Measurements from ENCODE around the gene C1orf87.

C1orf87 gene

DNA sequence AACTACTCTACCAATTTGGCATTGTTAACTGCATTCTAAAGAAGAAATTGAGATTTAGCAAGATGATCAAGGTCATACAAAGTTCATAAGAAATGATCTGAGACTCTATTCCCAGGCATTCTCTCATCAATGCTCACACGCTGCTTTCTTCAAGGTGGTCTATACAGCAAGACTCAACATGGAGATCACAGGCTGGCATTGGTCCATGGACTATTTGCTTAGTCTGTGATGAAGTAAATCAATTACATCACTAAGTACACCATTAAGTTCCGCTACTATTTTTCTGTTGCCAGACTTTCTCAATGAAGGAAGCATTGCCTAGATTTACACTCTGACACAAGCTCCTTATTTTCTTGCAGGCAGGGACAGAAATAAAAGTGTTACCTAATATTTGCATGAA lies 95.1 kb downstream of the C1orf87 start:
- DNase-seq (no peak), ATAC-seq (ENCODE audit: insufficient read depth, low read depth) (no peak)
- H3K4me3 ChIP-seq (ENCODE audit: low read depth in 1 of 2, low read length in 2 of 2) = no peak overlapping the region
- peaks cover 3% of the 10 kb centered on the region for H3K27me3 ChIP-seq (ENCODE audit: insufficient read depth, low read length, poor library complexity)
- H3K4me2 ChIP-seq (ENCODE audit: insufficient read depth, low read length) = no peak overlapping the region
- H3K9ac ChIP-seq (ENCODE audit: low read depth, low read length) = no peak overlapping the region
- H3K36me3 ChIP-seq (ENCODE audit: insufficient read depth, low read length) = no peaks in the 10 kb centered on the region
- H3K27ac ChIP-seq (ENCODE audit: low read length) = no peak overlapping the region
- H3K4me1 ChIP-seq (ENCODE audit: insufficient read depth, low read length) = no peaks in the 10 kb centered on the region
- H3K79me2 ChIP-seq (ENCODE audit: insufficient read depth, low read length) = no peaks in the 10 kb centered on the region
- no peak for TF ChIP-seq EZH2 (IDR thresholded peaks at IDR 0.05; ENCODE audit: borderline replicate concordance, low read depth, low read length, severe bottlenecking)
- TF ChIP-seq, protein P1, sequence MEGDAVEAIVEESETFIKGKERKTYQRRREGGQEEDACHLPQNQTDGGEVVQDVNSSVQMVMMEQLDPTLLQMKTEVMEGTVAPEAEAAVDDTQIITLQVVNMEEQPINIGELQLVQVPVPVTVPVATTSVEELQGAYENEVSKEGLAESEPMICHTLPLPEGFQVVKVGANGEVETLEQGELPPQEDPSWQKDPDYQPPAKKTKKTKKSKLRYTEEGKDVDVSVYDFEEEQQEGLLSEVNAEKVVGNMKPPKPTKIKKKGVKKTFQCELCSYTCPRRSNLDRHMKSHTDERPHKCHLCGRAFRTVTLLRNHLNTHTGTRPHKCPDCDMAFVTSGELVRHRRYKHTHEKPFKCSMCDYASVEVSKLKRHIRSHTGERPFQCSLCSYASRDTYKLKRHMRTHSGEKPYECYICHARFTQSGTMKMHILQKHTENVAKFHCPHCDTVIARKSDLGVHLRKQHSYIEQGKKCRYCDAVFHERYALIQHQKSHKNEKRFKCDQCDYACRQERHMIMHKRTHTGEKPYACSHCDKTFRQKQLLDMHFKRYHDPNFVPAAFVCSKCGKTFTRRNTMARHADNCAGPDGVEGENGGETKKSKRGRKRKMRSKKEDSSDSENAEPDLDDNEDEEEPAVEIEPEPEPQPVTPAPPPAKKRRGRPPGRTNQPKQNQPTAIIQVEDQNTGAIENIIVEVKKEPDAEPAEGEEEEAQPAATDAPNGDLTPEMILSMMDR (IDR thresholded peaks at IDR 0.05; ENCODE audit: borderline replicate concordance, extremely low read depth, low read length, poor library complexity, severe bottlenecking) = no peak
- H3K9me3 ChIP-seq (ENCODE audit: insufficient read depth, low read length, severe bottlenecking) = no peaks in the 10 kb centered on the region
- H4K20me1 ChIP-seq (ENCODE audit: insufficient read depth, low read length) = no peaks in the 10 kb centered on the region
- H2AFZ ChIP-seq (ENCODE audit: low read depth, low read length) = no peak overlapping the region

DNA sequence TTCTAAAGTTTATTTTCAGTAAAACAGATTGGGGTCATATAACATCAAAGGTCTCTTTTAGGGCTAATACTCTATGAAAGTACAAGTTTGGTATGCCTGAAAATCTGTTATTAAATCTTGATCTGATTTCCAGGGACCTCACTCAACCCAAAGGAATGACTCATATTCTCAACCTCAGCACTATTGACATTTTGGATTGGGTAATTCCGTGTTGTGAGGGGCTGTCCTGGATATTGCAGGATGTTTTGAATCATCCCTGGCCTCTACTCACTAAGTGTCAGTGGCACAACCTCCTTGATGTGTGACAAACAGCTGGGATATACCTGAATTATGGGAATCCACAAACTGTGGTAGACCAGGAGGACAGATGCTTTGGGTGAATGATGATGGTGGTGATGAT lies 95.5 kb downstream of the C1orf87 start:
- no peak overlapping the region for H3K9ac ChIP-seq (ENCODE audit: low read depth, low read length)
- H3K9me3 ChIP-seq (ENCODE audit: insufficient read depth, low read length, severe bottlenecking) = no peaks in the 10 kb centered on the region
- no peaks in the 10 kb centered on the region for H3K79me2 ChIP-seq (ENCODE audit: insufficient read depth, low read length)
- no peaks in the 10 kb centered on the region for H3K36me3 ChIP-seq (ENCODE audit: insufficient read depth, low read length)
- H3K27ac ChIP-seq (ENCODE audit: low read length) = no peak overlapping the region
- TF ChIP-seq, protein P1 (IDR thresholded peaks at IDR 0.05; ENCODE audit: borderline replicate concordance, extremely low read depth, low read length, poor library complexity, severe bottlenecking) = no peak
- TF ChIP-seq EZH2 (IDR thresholded peaks at IDR 0.05; ENCODE audit: borderline replicate concordance, low read depth, low read length, severe bottlenecking) = no peak
- H3K4me1 ChIP-seq (ENCODE audit: insufficient read depth, low read length) = no peaks in the 10 kb centered on the region
- H3K27me3 ChIP-seq (ENCODE audit: insufficient read depth, low read length, poor library complexity) = peaks cover 5% of the 10 kb centered on the region
- H3K4me3 ChIP-seq (ENCODE audit: low read depth in 1 of 2, low read length in 2 of 2) = no peak overlapping the region
- H3K4me2 ChIP-seq (ENCODE audit: insufficient read depth, low read length) = no peak overlapping the region
- no peak for ATAC-seq (ENCODE audit: insufficient read depth, low read depth)
- H2AFZ ChIP-seq (ENCODE audit: low read depth, low read length) = no peak overlapping the region
- H4K20me1 ChIP-seq (ENCODE audit: insufficient read depth, low read length) = no peaks in the 10 kb centered on the region
- DNase-seq = no peak

DNA sequence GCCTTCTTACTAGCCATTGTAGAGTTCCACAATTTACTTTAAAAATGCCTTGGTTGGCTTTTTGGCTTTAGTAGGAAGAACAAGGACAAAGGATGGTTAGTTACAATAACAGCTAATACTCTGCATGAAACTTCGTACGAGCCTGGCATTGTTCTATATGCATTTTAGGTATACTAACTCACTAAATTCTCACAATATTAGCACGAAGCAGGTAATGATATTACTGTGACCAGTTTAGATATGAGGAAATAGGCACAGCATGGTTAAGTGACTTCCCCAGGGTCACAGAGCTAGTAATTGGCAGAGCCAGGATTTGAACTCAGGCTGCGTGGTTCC lies 96.5 kb downstream of the C1orf87 start:
- ATAC-seq (ENCODE audit: insufficient read depth, low read depth) (no peak), DNase-seq (no peak)
- no peaks in the 10 kb centered on the region for H3K9me3 ChIP-seq (ENCODE audit: insufficient read depth, low read length, severe bottlenecking)
- no peak overlapping the region for H3K4me2 ChIP-seq (ENCODE audit: insufficient read depth, low read length)
- no peak overlapping the region for H3K27ac ChIP-seq (ENCODE audit: low read length)
- H4K20me1 ChIP-seq (ENCODE audit: insufficient read depth, low read length) = no peaks in the 10 kb centered on the region
- peaks cover 5% of the 10 kb centered on the region for H3K27me3 ChIP-seq (ENCODE audit: insufficient read depth, low read length, poor library complexity)
- no peaks in the 10 kb centered on the region for H3K36me3 ChIP-seq (ENCODE audit: insufficient read depth, low read length)
- H3K79me2 ChIP-seq (ENCODE audit: insufficient read depth, low read length) = no peaks in the 10 kb centered on the region
- no peak overlapping the region for H3K9ac ChIP-seq (ENCODE audit: low read depth, low read length)
- no peak overlapping the region for H3K4me3 ChIP-seq (ENCODE audit: low read depth in 1 of 2, low read length in 2 of 2)
- TF ChIP-seq, protein P1 (IDR thresholded peaks at IDR 0.05; ENCODE audit: borderline replicate concordance, extremely low read depth, low read length, poor library complexity, severe bottlenecking) = no peak
- no peak for TF ChIP-seq EZH2 (IDR thresholded peaks at IDR 0.05; ENCODE audit: borderline replicate concordance, low read depth, low read length, severe bottlenecking)
- no peak overlapping the region for H2AFZ ChIP-seq (ENCODE audit: low read depth, low read length)
- no peaks in the 10 kb centered on the region for H3K4me1 ChIP-seq (ENCODE audit: insufficient read depth, low read length)
